Loucy (cell line): ENCODE data around the gene RPL41.
A peak's percentile ranks its signal among the peaks of the same experiment; 100 is the strongest.

Experiments used
- H2AFZ ChIP-seq: fragments of 200-600 bp; sonication (generic); 2 replicates; pipeline ENCODE4 v1.6.0; 2016; ENCODE audit warnings: antibody characterized with exemption, mild to moderate bottlenecking, low read length, moderate library complexity
- H3F3A ChIP-seq: fragments of 200-600 bp; 2 replicates; pipeline ENCODE4 v1.6.0; 2016; ENCODE audit warnings: antibody characterized with exemption, low read depth, mild to moderate bottlenecking
- H3K27me3 ChIP-seq: fragments of 200-600 bp; sonication (generic); 2 replicates; pipeline ENCODE4 v1.6.1; 2014; ENCODE audit warnings: low read length, mild to moderate bottlenecking; ENCODE audit not compliant: insufficient read depth, poor library complexity, severe bottlenecking
- H3K36me3 ChIP-seq: fragments of 200-600 bp; sonication (generic); 2 replicates; pipeline ENCODE4 v1.6.1; 2016; ENCODE audit warnings: low read length; ENCODE audit not compliant: insufficient read depth
- H3K4me1 ChIP-seq: fragments of 200-600 bp; sonication (generic); 2 replicates; pipeline ENCODE4 v1.5.1; 2014; ENCODE audit warnings: low read length, mild to moderate bottlenecking; ENCODE audit not compliant: insufficient read depth, poor library complexity, severe bottlenecking
- H3K4me2 ChIP-seq: fragments of 200-600 bp; sonication (generic); 2 replicates; pipeline ENCODE4 v1.6.0; 2014; ENCODE audit warnings: antibody characterized with exemption, low read length, low read depth, mild to moderate bottlenecking; ENCODE audit not compliant: poor library complexity, severe bottlenecking
- H3K4me3 ChIP-seq: fragments of 200-600 bp; sonication (generic); 2 replicates; pipeline ENCODE4 v1.5.1; 2014; ENCODE audit warnings: low read length, mild to moderate bottlenecking, mixed read lengths; ENCODE audit not compliant: poor library complexity, severe bottlenecking
- H3K79me2 ChIP-seq: fragments of 200-600 bp; sonication (generic); 2 replicates; pipeline ENCODE4 v1.6.1; 2014; ENCODE audit warnings: low read length; ENCODE audit not compliant: insufficient read depth
- H3K9ac ChIP-seq: fragments of 200-600 bp; sonication (generic); 2 replicates; pipeline ENCODE4 v1.6.0; 2014; ENCODE audit warnings: mild to moderate bottlenecking, low read depth, low read length, moderate library complexity; ENCODE audit not compliant: poor library complexity, severe bottlenecking
- H3K9me2 ChIP-seq: fragments of 200-600 bp; sonication (generic); replicated peaks from 2 replicates; pipeline ENCODE4 v1.6.1; 2016; ENCODE audit warnings: low read depth, low read length, mixed read lengths
- H3K9me3 ChIP-seq: fragments of 200-600 bp; sonication (generic); 2 replicates; pipeline ENCODE4 v1.6.1; 2014; ENCODE audit warnings: mild to moderate bottlenecking, antibody characterized with exemption, low read length, low read depth; ENCODE audit not compliant: insufficient read depth
- H4K20me1 ChIP-seq: fragments of 200-600 bp; sonication (generic); 2 replicates; pipeline ENCODE4 v1.6.0; 2014; ENCODE audit warnings: antibody characterized with exemption, low read length, mild to moderate bottlenecking; ENCODE audit not compliant: insufficient read depth, poor library complexity, severe bottlenecking
- CTCF ChIP-seq: fragments of 200-600 bp; sonication (generic); conservative IDR thresholded peaks from 2 replicates; pipeline ENCODE4 v1.5.1; 2014; ENCODE audit warnings: mild to moderate bottlenecking, antibody characterized with exemption, low read length
- EZH2phosphoT487 ChIP-seq: fragments of 200-600 bp; IDR thresholded peaks from 2 replicates; pipeline ENCODE4 v1.6.1; 2018; ENCODE audit warnings: antibody characterized with exemption, mild to moderate bottlenecking, moderate library complexity, borderline replicate concordance

RPL41 gene

GRCh38 chr12:56145217-56145616 lies 28.8 kb downstream of the RPL41 start:
- H4K20me1 ChIP-seq: no peaks in the 10 kb centered on the region
- H3K9ac ChIP-seq: no peak overlapping the region
- H3K4me1 ChIP-seq: no peaks in the 10 kb centered on the region
- no peaks in the 10 kb centered on the region for H3K27me3 ChIP-seq
- no peak overlapping the region for H3K4me3 ChIP-seq
- no peak overlapping the region for H3K4me2 ChIP-seq
- no peaks in the 10 kb centered on the region for H3F3A ChIP-seq
- TF ChIP-seq CTCF (no peak), EZH2phosphoT487 (no peak)
- H3K36me3 ChIP-seq: peaks cover 38% of the 10 kb centered on the region; the same call in 1 of the 2 replicates
- no peaks in the 10 kb centered on the region for H3K9me3 ChIP-seq
- no peaks in the 10 kb centered on the region for H3K79me2 ChIP-seq
- no peaks in the 10 kb centered on the region for H3K9me2 ChIP-seq
- H2AFZ ChIP-seq: no peak overlapping the region

- Histone ChIP-seq H3K9me2 (no peaks in the 10 kb centered on the region), H3K4me2 (no peak overlapping the region), H2AFZ (no peak overlapping the region), H3F3A (no peaks in the 10 kb centered on the region), H3K36me3 (peaks cover 30% of the 10 kb centered on the region; the same call in 1 of the 2 replicates), H3K4me3 (no peak overlapping the region), H3K9me3 (no peaks in the 10 kb centered on the region), H3K9ac (no peak overlapping the region), H3K27me3 (no peaks in the 10 kb centered on the region), H4K20me1 (no peaks in the 10 kb centered on the region), H3K79me2 (no peaks in the 10 kb centered on the region), H3K4me1 (peaks cover 3% of the 10 kb centered on the region)
- no peak for TF ChIP-seq EZH2phosphoT487
- TF ChIP-seq CTCF: no peak
Measured at GRCh38 chr12:56146492-56147460, 30.3 kb downstream of the RPL41 start.

- Histone ChIP-seq H2AFZ (no peak overlapping the region), H4K20me1 (no peaks in the 10 kb centered on the region), H3K4me2 (peak overlapping the region; percentile 84), H3K79me2 (peaks cover 22% of the 10 kb centered on the region; the same call in 1 of the 2 replicates), H3K27me3 (no peaks in the 10 kb centered on the region), H3K4me1 (peaks cover 21% of the 10 kb centered on the region), H3K4me3 (no peak overlapping the region), H3F3A (no peaks in the 10 kb centered on the region), H3K9me2 (no peaks in the 10 kb centered on the region), H3K36me3 (no peaks in the 10 kb centered on the region), H3K9ac (no peak overlapping the region), H3K9me3 (no peaks in the 10 kb centered on the region)
- TF ChIP-seq EZH2phosphoT487 (no peak), CTCF (no peak)
Measured at GRCh38 chr12:56150563-56150962, 34.1 kb downstream of the RPL41 start.
